GM12865 (cell line): Measurements from ENCODE around the gene BCAR1.

Experiments used
- DNase-seq: peaks from one replicate; pipeline ENCODE4 v3.0.0; 2010; ENCODE audit warnings: low read depth
- H3K4me3 ChIP-seq: 2 replicates; pipeline ENCODE4 v1.5.1; 2011; ENCODE audit warnings: mild to moderate bottlenecking, low read depth, low read length, control low read depth
- CTCF ChIP-seq: IDR thresholded peaks from 2 replicates; pipeline ENCODE4 v1.5.1; 2011; ENCODE audit warnings: low read length, control low read depth, low read depth, inconsistent platforms; ENCODE audit not compliant: insufficient read depth; ENCODE audit errors: missing control alignments

BCAR1 gene, protein sequence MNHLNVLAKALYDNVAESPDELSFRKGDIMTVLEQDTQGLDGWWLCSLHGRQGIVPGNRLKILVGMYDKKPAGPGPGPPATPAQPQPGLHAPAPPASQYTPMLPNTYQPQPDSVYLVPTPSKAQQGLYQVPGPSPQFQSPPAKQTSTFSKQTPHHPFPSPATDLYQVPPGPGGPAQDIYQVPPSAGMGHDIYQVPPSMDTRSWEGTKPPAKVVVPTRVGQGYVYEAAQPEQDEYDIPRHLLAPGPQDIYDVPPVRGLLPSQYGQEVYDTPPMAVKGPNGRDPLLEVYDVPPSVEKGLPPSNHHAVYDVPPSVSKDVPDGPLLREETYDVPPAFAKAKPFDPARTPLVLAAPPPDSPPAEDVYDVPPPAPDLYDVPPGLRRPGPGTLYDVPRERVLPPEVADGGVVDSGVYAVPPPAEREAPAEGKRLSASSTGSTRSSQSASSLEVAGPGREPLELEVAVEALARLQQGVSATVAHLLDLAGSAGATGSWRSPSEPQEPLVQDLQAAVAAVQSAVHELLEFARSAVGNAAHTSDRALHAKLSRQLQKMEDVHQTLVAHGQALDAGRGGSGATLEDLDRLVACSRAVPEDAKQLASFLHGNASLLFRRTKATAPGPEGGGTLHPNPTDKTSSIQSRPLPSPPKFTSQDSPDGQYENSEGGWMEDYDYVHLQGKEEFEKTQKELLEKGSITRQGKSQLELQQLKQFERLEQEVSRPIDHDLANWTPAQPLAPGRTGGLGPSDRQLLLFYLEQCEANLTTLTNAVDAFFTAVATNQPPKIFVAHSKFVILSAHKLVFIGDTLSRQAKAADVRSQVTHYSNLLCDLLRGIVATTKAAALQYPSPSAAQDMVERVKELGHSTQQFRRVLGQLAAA

DNA sequence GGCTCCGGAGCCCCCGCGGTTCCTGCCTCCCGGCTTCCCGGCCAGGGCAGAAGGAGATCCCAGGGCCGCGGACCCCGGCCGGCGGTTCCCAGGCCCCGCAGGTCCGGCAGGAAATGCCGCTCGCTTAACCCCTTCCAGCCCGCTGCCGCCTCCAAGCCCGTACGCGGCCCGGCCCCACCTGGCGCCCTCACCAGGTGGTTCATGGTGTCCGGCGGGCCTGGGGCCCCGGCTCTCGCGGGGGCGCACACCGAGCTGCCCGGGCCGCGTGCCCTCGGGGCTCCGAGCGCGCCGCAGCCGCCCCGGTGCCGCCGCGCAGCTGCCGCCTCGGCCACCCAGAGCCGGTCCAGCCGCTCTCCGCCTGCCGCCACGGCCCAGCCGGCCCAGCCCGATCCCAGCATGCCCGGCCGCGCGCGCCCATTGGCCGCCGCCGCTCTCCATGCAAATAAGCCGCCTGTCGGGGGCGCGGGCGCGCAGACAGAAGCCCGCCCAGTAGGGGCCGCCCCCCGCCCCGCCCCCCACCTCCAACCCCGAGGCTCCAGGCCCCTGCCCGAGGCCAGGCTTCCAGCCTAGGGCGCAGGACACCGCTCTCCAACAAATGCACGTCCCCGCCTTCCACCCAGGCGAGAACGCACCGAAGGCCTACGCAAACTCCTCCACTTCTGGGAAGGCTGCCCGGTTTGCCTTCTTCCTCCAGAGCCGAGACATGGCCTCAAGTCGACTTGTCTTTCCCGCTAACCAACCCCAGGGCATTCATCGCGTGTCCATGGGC is at the start of gene BCAR1:
TSS of gene BCAR1 (minus strand) at position 345 of the 769 bp plus-strand sequence. CDS start at position 203, 142 bp downstream.
- TF ChIP-seq CTCF, result peak; percentile 6
- peak within 1 kb of the TSS; percentile 60 for H3K4me3 ChIP-seq
- peak; percentile 83 for DNase-seq

- no peak for TF ChIP-seq CTCF
- no peak for DNase-seq
- no peak overlapping the region for H3K4me3 ChIP-seq
These were observed 46.8 kb upstream of the BCAR1 start for GRCh38 chr16:75298267-75298666.

DNA sequence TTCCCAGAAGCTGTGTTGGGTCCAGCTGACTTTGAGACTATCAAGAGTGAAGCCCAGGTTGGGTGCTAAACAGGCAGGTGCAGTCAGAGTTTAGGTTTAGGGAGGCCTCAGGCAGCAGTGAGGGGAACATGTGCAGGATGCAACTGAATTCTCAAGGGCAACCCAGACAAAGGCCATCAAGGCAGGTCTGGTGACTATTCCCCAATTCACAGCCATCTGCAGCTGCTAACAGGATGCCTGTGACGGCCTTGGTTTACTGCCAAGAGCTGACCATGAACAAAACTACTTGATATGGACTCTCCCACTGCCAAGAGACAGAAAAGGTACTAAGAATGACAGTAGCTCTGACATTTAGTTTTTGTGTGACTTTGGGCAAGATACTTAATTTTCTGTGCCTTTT is 45.2 kb upstream of the BCAR1 start:
- no peak for DNase-seq
- no peak for TF ChIP-seq CTCF
- no peak overlapping the region for H3K4me3 ChIP-seq

DNA sequence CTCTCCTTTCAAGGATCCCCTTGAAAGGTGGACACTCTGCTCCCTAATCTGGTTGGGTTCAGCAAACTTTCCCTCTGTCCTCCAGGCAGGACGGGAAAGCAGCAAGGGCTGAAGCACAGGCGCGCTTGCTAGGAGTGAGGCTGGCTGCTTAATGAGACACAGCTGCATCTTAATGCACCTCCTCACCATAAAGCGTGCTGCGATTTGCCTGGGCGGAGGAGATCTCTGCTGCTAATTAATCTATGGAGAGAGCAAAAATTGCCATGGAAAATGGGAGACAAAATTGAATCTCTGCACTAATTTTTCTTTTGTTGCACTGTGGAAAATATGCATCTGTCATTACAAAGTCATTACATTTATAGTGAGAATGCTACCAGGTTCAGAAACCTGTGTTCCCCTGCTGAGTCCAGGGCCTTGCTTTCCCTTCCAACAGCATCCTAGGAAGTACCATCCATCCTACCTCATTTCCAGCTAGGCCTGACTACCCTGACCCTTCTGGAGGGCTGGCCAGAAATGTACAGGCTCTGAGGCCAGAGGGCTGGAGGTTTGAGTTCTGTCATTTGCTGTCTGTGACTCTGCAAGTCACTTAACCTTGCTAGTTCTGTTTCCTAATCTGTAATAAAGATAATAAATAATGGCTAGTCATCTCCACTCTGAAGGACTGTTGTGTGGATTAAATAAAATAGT is 43.5 kb upstream of the BCAR1 start:
- TF ChIP-seq CTCF, result no peak
- no peak for DNase-seq

DNA sequence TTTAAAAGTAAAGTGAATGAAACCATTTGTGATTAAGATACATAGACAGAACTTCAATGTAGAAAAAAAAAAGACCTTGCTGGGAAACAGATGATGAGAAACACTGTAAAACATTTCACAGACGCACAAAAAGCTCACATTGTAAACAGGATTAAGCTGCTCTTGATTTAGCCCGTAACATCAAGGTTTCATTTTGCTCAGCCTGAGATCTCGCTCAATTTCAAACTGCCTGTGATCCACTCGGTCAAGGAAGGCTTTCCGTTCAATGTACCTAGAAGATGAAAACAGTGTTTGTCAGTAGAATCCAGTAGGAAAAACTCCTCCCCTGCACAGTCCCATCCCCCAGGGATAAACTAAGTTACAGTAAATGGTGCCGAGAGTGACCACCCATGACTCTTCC is 42.3 kb upstream of the BCAR1 start:
- no peak for TF ChIP-seq CTCF
- no peak for DNase-seq
- no peak overlapping the region for H3K4me3 ChIP-seq

More for the DNA sequence above, 43.5 kb upstream of the BCAR1 start:
- no peak overlapping the region for H3K4me3 ChIP-seq

- no peak overlapping the region for H3K4me3 ChIP-seq
These were observed 41.7 kb upstream of the BCAR1 start for GRCh38 chr16:75293173-75293572.

More at GRCh38 chr16:75293173-75293572, 41.7 kb upstream of the BCAR1 start:
- DNase-seq, result no peak
- TF ChIP-seq CTCF, result no peak
